ENCODE results near the gene DDX54.
"Not testable (repeated sequence)": the region's sequence is repeated elsewhere in the genome, so short reads cannot be mapped to it uniquely, and the experiment has no call there.

Gene DDX54

DNA sequence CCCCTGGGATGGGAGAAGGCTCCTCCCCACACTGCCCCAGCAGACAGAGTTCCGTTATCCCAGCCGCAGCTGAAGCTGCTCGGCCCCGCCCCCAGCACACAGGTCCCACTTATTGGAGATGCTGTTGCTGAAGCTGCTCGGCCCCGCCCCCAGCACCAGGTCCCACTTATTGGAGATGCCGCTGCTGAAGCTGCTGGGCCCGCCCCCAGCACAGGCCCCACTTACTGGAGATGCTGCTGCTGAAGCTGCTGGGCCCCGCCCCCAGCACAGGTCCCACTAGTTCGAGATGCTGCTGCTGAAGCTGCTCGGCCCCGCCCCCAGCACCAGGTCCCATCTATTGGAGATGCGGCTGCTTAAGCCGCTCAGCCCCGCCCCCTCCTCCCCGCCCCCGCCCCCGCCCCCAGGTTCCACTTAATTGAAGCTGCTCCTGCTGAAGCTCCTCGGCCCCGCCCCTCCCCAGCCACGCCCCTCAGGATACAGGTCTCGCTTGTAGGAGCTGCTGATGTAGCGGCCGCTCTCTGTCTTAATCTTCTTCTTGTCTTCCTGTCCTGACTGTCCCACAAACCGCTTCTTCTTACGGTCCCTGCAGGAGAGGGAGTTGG, 23.8 kb downstream of the DDX54 start:
- DNase-seq: no peak

DNA sequence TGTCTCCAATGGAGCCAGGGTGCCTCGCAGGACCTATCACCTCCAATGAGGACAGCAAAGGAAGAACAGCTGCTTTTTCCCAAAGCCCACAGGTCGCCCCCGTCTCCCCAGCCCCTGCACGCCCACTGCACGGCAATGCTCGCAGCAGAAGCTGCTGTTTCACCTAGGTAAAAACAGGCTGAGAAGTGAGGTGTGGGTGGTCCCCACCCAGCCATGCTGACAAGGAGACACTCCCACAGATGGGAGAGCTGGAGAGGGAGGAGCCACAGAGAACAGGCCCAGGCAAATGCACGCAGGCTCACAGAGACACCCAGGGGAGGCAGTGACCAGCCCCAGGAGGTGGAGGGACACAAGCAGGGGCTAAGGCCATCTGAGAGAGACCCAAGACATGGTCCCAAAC, 25.3 kb downstream of the DDX54 start:
- DNase-seq: no peak

DNA sequence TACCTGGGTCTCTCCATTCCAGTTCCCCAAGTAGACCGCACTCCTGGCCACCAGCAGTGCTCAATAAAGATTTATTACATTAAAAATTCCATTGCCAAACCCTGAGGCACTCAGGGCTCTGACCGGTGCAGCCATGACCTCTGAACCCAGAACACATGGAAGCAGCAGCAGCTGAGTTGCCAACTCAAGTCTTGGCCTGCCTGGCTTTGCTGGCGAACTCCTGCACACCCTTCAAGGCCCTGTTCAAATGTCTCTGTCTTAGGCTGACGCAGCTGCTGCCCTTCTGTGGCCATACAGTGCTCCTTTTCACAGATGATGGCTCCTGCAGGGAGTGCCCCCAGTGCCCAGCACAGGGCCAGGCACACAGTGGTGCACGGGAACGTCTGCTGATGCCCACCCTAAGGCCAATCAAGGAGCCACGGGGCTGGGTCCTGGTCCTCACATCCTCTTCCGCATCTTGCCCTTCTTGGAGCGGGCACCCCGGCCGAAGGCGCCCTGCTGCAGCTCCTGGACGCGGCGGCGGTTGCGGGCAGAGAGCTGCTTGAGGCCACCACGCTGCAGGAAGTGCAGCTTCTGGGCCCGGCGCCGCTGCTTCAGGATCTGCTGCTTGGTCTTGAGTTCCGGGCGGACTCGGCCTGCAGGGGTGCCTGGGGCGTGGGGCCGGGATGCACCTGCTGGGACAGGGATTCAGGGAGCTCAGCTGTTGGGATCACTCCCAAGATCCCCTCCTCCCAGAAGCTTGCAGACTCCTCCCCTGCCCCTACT, 26.7 kb downstream of the DDX54 start:
- no peak for DNase-seq

DNA sequence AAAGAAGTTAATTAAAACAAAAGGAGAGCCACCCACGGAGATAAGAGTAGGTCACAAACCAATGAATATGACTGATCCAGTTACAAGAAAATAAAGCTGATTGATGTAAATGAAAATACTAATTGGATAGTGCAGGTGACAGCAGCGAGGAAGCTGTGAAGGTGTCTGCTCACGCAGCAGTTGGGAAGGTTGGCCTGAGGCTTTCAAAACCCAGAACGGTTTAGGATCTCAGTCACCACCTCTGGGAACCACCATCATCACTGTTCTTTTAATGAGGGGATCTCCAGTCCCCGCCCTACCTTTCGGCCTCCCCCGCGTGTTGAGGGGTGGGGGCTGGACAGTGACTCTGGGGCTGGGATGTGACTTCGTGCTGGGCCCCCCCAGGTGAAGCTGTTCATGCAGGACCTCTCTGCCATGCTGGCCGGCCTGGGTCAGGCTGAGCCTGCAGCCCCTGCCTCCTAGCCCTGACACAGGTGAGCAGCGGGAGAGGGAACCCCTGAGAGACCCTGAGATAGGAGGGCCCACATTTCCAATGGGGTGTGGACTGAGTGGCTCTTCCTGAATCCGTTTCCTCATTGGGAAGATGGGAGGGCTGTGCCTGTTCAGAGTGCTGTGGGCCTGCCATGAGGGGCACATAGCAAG, 27.9 kb downstream of the DDX54 start:
- DNase-seq: no peak

DNA sequence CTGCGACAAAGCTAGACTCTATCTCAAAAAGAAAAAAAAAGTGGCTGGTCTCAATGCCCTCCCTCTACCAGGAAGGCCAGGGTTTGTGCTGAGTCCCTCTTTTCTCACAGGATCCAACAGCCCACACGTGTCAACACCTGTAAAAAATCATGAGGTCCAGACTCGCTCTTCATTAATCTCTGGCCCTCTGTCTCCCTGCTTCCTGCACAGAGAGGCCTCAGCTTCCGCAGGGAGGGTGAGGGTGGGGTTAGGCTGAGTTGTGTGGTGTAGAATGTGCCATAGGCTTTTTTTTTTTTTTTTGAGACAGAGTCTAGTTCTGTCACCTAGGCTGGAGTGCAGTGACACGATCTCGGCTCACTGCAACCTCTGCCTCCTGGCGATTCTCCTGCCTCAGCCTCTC, 29.6 kb downstream of the DDX54 start:
- DNase-seq: peak; percentile 24

DNA sequence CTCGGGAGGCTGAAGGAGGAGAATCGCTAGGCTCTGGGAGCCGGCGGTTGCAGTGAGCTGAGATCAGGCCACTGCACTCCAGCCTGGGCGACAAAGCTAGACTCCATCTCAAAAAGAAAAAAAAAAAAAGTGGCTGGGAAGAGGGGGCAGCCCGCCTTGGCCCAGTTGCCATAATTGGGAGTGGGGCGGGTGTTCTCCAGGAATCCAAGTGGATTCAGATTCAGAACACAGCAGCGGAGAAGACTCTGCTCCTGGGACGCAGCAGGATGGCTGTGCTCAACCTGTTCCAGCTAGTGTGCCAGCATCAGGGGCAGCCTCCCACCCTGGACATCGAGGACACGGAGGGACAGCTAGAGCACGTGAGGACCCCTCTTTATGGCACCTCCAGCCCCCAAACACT, 30.2 kb downstream of the DDX54 start:
- no peak for DNase-seq

DNA sequence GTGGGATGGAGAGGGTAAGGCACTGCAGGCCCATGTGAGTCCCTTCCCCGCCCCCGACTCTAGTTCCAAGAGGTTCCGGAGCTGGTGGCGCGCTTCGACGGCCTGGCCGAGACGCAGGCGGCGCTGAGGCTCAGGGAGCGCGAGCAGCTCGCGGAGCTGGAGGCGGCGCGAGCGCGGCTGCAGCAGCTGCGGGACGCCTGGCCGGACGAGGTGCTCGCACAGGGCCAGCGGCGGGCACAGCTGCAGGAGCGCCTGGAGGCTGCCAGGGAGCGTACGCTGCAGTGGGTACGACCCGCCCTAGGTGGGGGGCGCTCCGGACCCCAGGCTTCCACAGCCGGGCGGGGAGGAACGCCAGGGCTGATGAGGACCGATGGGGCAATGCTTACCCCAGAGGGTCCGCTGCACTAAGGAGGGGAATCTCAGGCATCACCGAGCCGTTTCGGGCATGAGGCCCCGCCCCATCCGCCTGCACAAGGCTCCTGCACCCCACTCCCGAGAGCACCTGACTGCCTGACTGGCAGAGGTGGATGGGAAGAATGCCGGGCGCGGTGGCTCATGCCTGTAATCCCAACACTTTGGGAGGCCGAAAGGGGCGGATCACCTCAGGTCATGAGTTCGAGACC, 30.8 kb downstream of the DDX54 start:
- DNase-seq: peak; percentile 73

DNA sequence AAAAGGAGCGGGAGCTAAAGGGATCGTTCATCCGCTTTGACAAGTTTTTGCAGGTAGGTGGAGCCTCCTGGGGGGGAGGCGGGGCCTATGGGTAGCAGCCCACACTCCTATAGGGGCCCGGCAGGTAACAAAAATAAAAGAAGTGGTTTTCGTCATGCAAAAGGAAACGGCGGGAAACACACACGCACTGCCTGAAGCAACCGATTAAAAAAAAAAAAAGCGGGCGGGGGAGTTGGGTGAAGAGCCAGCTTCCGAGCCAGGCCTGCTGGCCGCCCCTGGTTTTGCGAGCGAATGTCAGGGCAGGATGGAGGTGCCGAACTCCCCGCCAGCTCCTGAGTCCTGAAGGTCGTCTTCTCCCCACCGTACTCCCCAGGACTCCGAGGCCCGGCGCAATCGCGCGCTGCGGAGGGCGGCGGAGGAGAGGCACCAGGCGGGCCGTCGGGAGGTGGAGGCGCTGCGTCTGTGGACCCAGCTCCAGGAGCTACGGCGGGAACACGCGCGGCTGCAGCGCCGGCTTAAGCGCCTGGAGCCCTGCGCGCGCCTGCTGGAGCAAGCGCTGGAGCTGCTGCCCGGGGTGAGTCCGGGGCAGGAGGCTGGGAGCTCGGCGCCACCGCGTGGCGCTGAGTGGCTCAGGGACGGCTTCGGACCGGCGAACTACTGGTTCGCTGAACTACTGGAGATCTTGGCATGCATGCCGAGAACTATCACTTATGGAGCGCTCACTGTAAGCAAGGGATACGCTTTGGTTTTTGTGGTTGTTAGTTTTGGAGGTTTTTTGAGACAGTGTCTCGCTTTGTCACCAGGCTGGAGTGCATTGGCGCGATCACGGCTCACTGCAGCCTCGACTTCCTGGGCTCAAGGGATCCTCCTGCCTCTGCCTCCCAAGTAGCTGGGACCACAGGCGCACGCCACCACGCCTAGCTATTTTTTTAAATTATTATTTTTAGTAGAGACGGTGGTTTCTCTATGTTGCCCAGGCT, 32.2 kb downstream of the DDX54 start:
- peak; percentile 90 for DNase-seq

DNA sequence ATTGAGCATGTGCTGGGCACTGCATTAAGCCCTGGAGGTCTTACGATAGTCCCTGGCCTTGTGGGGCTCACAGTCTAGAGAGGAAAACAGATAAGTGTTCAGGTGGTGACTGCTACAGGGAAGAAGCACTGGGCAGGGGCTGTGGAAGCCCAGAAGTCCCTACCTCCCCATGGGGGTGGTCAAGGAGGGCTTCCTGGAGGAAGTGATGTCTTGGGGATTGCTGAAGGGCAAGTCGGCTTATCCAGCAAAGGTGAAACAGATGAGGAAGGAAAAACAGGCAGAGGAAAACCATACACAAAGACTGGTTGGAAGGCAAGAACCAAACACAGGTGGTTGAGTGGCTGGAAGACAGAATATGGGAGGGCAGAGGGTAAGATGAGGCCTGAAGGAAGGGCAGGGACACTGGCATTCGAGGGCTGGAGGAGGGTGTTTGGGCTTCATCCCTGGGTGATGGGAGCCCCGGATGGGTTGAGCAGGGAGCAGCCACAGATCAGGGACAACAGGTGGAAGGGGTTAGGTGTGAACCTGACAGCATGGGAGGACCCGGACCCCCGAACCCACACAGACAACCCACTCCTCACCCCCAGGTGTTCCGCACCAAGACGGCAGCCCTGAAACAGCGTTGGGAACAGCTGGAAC, 33.0 kb downstream of the DDX54 start:
- no peak for DNase-seq

DNA sequence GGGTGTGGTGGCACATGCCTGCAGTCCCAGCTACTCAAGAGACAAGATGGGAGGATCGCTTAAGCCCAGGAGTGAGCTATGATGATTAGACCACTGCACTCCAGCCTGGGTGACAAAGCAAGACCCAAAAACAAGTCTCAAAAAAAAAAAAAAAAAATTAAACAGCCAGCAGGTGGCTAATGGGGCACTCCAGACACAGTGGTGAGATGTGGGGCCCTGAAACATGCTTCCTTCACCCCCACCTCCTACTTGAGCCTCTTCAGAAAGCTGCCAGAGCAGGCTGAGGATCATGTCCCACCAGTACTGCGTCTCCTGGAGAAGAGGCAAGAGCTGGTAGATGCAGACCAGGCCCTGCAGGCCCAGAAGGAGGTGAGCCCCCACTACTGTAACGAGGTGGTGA, 33.6 kb downstream of the DDX54 start:
- DNase-seq: peak; percentile 25

DNA sequence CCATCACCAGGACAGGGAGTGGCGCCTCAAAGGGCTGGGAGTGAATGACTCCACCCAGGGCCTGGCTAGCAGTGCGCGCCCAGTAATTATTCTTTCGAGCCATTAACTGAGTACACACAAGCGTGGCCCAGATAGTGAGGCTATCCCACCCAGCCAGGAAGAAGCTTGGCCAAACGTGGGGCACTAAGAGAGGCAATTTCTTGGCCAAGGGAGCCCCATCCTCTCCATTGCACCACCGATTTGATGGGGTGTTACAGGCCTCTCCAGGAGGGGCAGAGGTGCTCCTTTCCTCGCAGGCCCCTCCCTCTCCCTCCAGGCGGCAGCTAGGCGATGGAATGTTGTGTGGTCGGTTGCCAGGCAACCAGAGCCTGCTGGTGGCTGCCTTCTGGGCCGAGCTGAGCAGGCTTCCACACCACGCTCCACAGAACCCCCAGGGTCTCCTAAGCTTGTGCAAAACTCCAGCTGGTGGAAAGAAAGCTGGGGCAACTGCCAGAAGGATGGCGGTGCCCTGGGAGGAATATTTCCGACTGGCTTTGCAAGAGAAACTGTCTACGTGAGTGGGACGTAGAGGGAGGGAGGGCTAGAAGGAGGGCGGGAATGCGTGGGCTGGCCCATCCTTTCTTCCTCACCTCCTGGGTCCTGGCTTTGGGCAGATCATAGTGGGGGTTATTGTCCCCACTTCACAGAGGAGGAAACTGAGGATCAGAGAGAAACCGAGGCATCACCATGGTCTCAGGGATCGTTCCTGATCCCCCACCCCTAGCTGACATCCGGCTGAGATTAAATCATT, 35.7 kb downstream of the DDX54 start, which contains the start of gene CFAP73:
TSS of gene CFAP73 (plus strand) at position 364 of the 790 bp plus-strand sequence. CDS start at position 498, 134 bp downstream.
- peak; percentile 83 for DNase-seq

DNA sequence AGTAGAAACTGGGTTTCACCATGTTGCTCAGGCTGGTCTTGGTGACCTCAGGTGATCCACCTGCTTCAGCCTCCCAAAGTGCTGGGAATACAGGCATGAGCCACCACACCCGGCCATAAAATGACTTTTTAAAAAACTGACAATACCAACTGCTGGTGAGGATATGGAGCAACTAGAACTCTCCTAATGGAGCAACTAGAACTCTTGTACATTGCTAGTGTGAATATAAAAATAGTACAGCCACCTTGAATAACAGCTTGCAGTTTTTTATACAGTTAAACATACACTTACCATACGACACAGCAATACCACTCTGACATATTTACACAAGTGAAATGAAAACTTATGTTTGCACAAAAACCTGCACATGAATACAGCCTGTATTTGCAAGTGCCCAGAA, 38.3 kb downstream of the DDX54 start:
- no peak for DNase-seq

DNA sequence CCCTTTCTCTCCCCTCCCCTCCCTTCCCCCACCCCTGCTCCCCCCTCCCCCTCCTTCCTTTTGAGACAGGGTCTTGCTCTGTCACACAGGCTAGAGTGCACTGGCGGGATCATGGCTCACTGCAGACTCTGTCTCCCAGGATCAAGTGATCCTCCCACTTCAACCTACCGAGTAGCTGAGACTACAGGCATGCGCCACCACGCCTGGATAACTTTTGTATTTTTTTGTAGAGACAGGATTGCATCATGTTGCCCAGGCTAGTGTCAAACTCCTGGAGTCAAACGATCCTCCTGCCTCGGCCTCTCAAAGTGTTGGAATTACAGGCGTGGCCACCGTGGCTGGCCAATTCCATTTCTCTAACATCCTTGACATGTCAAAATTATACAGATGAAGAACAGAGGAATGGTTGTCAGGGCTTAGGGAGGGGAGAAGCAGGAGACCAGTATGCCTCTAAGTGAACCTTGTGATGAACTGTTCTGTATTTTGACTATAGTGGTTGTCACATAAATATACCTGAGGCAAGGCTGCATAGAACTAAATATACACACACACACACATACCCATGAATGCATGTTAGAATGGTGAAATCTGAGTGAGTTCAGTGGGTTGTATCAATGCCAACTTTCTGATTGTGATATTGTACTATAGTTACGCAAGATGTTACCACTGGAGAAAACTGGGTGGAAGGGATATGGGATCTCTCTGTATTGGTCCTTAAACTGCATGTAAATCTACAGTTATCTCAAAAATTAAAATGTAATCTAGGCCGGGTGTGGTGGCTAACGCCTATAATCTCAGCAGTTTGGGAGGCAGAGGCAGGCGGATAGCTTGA, 39.3 kb downstream of the DDX54 start:
- DNase-seq: no peak

DNA sequence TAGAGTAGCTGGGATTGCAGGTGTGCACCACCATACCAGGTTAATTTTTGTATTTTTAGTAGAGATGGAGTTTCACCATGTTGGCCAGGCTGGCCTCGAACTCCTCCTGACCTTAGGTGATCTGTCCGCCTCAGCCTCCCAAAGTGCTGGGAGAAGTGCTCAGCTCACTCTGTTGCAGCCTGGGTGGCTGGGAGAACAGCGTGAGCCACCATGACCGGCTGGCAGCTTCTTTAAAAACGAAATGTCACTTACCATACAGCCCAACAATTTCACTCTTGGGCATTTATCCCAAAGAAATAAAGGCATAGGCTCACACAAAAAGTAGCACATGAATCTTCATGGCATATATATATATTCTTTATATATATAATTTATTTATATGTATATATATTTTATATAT, 40.5 kb downstream of the DDX54 start:
- DNase-seq: no peak

DNA sequence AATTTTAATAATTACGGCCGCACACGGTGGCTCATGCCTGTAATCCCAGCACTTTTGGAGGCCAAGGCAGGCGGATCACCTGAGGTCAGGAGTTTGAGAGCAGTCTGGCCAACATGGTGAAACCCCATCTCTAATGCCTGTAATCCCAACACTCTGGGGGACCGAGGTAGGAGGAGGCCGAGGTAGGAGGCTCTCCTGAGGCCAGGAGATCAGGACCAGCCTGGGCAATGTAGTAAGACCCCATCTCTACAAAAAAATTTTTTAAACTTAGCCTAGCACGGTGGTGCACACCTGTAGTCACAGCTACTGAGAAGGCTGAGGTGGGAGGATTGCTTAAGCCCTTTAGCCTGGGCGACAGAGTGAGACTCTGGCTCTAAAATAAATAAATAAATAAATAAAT, 41.3 kb downstream of the DDX54 start:
- DNase-seq: no peak

DNA sequence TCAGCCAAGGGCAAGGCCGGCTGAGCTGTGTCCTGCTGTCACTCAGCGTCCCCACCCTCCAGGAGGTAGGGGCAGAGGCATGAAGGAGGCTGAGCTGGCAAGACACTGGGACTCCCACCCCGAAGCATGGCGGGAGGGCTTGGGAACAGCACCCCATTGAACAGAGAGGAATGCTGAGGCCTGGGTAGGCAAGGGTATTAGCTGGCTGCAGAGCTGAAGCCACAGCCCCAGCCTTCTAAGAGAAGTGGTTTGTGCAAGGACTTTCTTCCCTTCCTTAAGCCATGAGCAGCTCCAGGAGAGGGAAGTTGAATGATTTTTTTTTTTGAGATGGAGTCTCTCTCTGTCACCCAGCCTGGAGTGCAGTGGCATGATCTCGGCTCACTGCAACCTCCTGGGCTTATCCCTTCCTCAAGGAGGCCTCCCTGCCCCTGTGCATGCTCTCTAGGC, 42.4 kb downstream of the DDX54 start:
- DNase-seq: no peak

DNA sequence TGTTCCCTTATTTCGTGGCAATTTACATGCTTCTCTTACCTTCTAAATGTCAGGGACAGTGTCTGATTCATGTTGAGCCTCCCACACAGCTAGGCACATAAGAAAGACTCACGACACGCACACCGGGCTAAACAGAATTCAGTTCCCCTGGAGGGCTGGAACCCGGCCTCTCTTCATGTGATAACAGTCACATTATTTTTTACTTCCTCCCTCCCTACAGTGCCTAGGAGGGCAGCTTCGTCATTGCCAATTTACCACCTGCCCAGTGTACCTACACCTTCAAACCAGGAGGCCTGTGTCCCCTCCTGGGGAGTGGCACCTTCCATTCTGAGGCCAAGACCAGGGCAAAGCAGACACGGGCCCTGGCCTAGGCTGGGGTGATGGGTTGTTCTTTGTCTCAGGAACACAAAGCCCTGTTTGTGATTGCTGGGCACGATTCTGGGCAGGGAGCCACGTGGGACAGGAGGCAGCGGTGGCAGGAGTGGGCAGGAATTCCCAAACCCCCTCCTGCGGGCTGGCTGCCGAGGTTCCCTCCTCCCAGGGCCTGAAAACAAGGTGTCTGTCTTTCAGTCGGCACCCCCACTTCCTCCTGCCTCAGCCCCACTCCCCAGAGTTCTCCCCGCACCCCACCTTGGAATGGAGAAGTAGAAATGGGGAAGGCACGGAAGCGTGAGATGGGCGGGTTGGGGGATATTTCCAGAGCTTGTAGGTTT, 42.9 kb downstream of the DDX54 start:
- DNase-seq: no peak

DNA sequence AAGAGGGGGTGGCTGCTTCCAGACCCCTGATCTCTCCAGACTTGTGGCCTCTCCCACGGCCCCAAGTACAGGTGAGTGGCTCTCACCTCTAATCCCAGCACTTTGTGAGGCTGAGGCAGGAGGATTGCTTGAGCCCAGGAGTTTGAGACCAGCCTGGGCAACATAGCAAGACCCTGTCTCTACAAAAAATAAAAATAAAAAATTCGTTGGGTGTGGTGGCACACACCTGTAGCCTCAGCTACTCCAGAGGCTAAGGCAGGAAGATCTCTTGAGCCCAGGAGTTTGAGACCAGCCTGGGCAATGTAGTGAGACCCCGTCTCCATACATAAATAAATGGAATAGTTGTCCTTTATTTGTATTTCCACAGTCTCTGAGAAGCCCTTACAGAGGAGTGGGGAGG, 43.6 kb downstream of the DDX54 start:
- not testable (repeated sequence) for DNase-seq

DNA sequence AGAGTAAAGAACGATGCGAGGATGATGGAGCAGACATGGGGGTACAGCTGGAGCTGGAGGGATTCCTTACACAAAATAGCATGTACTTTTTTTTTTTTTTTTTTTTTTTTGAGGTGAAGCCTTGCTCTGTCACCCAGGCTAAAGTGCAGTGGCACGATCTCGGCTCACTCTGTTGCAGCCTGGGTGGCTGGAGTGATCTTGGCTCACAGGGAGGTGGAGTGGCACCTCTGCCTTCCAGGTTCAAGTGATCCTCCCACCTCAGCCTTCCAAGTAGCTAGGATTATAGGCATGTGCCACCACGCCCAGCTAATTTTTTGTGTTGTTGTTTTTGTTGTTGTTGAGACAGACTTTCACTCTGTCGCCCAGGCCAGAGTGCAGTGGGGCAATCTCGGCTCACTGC, 44.6 kb downstream of the DDX54 start:
- no peak for DNase-seq

All from RPMI8226 (cell line).